Immature natural killer cell (primary cell): ENCODE data around the gene HOXB3. TPM values are rescaled to one million over a fixed set of nuclear protein-coding genes. Genes with fewer than 3 reads are reported as not detected.
A peak's percentile ranks its signal among the peaks of the same experiment; 100 is the strongest.
"Not testable (repeated sequence)": the region's sequence is repeated elsewhere in the genome, so short reads cannot be mapped to it uniquely, and the experiment has no call there.

Experiments used
- DNase-seq, 3 donors: peaks; one replicate each; pipeline ENCODE4 v3.0.0; 2022; ENCODE audit warnings: mixed read lengths in 1 of 3
- H3K27ac Mint-ChIP-seq, 6 donors: one replicate each; pipeline ENCODE4 v1.8.0; 2020; ENCODE audit warnings: mixed read lengths in 6 of 6, mild to moderate bottlenecking in 5 of 6, inconsistent platforms in 4 of 6, moderate library complexity in 3 of 6
- H3K27me3 Mint-ChIP-seq, 3 donors: one replicate each; pipeline ENCODE4 v1.8.0; 2020 to 2021; ENCODE audit warnings: low read depth in 3 of 3, mild to moderate bottlenecking in 3 of 3, mixed read lengths in 3 of 3, moderate library complexity in 3 of 3, inconsistent platforms in 1 of 3
- H3K36me3 Mint-ChIP-seq, 3 donors: one replicate each; pipeline ENCODE4 v1.8.0; 2020; ENCODE audit warnings: mixed read lengths in 3 of 3, inconsistent platforms in 2 of 3, mild to moderate bottlenecking in 2 of 3
- H3K4me1 Mint-ChIP-seq, 2 donors: one replicate each; pipeline ENCODE4 v1.8.0; 2020; ENCODE audit warnings: inconsistent platforms in 2 of 2, mild to moderate bottlenecking in 2 of 2, mixed read lengths in 2 of 2, moderate library complexity in 1 of 2
- H3K4me3 Mint-ChIP-seq, 5 donors: one replicate each; pipeline ENCODE4 v1.8.0; 2020; ENCODE audit warnings: mild to moderate bottlenecking in 5 of 5, mixed read lengths in 5 of 5, inconsistent platforms in 3 of 5, moderate library complexity in 3 of 5
- H3K9me3 Mint-ChIP-seq, 6 donors: one replicate each; pipeline ENCODE4 v1.8.0; 2020; ENCODE audit warnings: mild to moderate bottlenecking in 6 of 6, mixed read lengths in 6 of 6, inconsistent platforms in 4 of 6, moderate library complexity in 3 of 6
- polyA plus RNA-seq, 3 donors: library from polyadenylated mRNA; unstranded; fragments of 300-500 nt; fragmentation: Illumina TruSeq; gene quantifications; one replicate each; pipeline ENCODE4 v1.2.3, GENCODE V29; 2021

The HOXB3 gene
- polyA plus RNA-seq, 3 donors from 2014 or later: 0.26 to 0.45 TPM; not detected in 1

GRCh38 chr17:48543854-48544348 is 46.1 kb downstream of the HOXB3 start:
- H3K36me3 Mint-ChIP-seq: peaks cover 0 to 3% (median 0%) of the 10 kb centered on the region in 3 donors
- DNase-seq: peak in 2 of 3 donors; percentile 22 to 27
- H3K9me3 Mint-ChIP-seq: peaks cover 0 to 1% (median 0%) of the 10 kb centered on the region in 6 donors
- H3K4me1 Mint-ChIP-seq: peaks cover 73 to 80% of the 10 kb centered on the region in 2 donors
- peak overlapping the region; percentile 85 to 99 (median 94) for H3K27ac Mint-ChIP-seq
- H3K4me3 Mint-ChIP-seq: peak overlapping the region; percentile 92 to 99 (median 95)
- H3K27me3 Mint-ChIP-seq: peaks cover 6 to 24% (median 7%) of the 10 kb centered on the region in 3 donors

GRCh38 chr17:48543107-48543853 is 46.8 kb downstream of the HOXB3 start:
- H3K36me3 Mint-ChIP-seq: peaks cover 0 to 3% (median 0%) of the 10 kb centered on the region in 3 donors
- peak; percentile 65 to 70 (median 68) for DNase-seq
- peak overlapping the region; percentile 92 to 99 (median 99) for H3K4me3 Mint-ChIP-seq
- H3K27me3 Mint-ChIP-seq: peaks cover 6 to 24% (median 7%) of the 10 kb centered on the region in 3 donors
- H3K9me3 Mint-ChIP-seq: peaks cover 0 to 1% (median 0%) of the 10 kb centered on the region in 6 donors
- peaks cover 69 to 74% of the 10 kb centered on the region in 2 donors for H3K4me1 Mint-ChIP-seq
- H3K27ac Mint-ChIP-seq: peak overlapping the region; percentile 91 to 99 (median 97)

- peaks cover 0 to 1% (median 0%) of the 10 kb centered on the region in 6 donors for H3K9me3 Mint-ChIP-seq
- H3K27me3 Mint-ChIP-seq: peaks cover 6 to 24% (median 7%) of the 10 kb centered on the region in 3 donors
- H3K27ac Mint-ChIP-seq: peak overlapping the region; percentile 91 to 99 (median 97)
- H3K36me3 Mint-ChIP-seq: peaks cover 0 to 3% (median under 1%) of the 10 kb centered on the region in 3 donors
- DNase-seq: no peak
- H3K4me1 Mint-ChIP-seq: peaks cover 63 to 68% of the 10 kb centered on the region in 2 donors
- peak overlapping the region; percentile 92 to 99 (median 99) for H3K4me3 Mint-ChIP-seq
Measured at GRCh38 chr17:48542698-48543106, 47.3 kb downstream of the HOXB3 start.

- Mint-ChIP-seq H3K27ac (peak overlapping the region; percentile 91 to 99 (median 98)), H3K4me3 (peak overlapping the region; percentile 92 to 99 (median 99)), H3K9me3 (peaks cover 0 to 1% (median 0%) of the 10 kb centered on the region in 6 donors), H3K36me3 (peaks cover 0 to 3% (median 3%) of the 10 kb centered on the region in 3 donors), H3K4me1 (peaks cover 58 to 63% of the 10 kb centered on the region in 2 donors), H3K27me3 (peaks cover 6 to 24% (median 7%) of the 10 kb centered on the region in 3 donors)
- DNase-seq: peak; percentile 18 to 41 (median 31)
Measured at GRCh38 chr17:48542114-48542656, 47.9 kb downstream of the HOXB3 start.

- DNase-seq: peak; percentile 44 to 60 (median 47)
- Mint-ChIP-seq H3K36me3 (peaks cover 0 to 3% (median 3%) of the 10 kb centered on the region in 3 donors), H3K4me3 (peak overlapping the region; percentile 92 to 99 (median 99)), H3K9me3 (peaks cover 0 to 1% (median 0%) of the 10 kb centered on the region in 6 donors), H3K4me1 (peaks cover 52 to 58% of the 10 kb centered on the region in 2 donors), H3K27ac (peak overlapping the region; percentile 91 to 99 (median 98)), H3K27me3 (peaks cover 6 to 24% (median 7%) of the 10 kb centered on the region in 3 donors)
Measured at GRCh38 chr17:48541577-48542113, 48.4 kb downstream of the HOXB3 start.

GRCh38 chr17:48541036-48541576 is 48.9 kb downstream of the HOXB3 start:
- H3K4me3 Mint-ChIP-seq: peak overlapping the region; percentile 92 to 99 (median 99)
- no peak for DNase-seq
- peaks cover 6 to 24% (median 7%) of the 10 kb centered on the region in 3 donors for H3K27me3 Mint-ChIP-seq
- peaks cover 0 to 3% (median 3%) of the 10 kb centered on the region in 3 donors for H3K36me3 Mint-ChIP-seq
- H3K27ac Mint-ChIP-seq: peak overlapping the region; percentile 91 to 99 (median 98)
- H3K9me3 Mint-ChIP-seq: peaks cover 0 to 1% (median 0%) of the 10 kb centered on the region in 6 donors
- peaks cover 47 to 52% of the 10 kb centered on the region in 2 donors for H3K4me1 Mint-ChIP-seq

- H3K27ac Mint-ChIP-seq: peak overlapping the region; percentile 9 to 99 (median 57)
- H3K36me3 Mint-ChIP-seq: peaks cover 0 to 3% (median 3%) of the 10 kb centered on the region in 3 donors
- peak overlapping the region; percentile 23 to 61 (median 51) for H3K4me3 Mint-ChIP-seq
- no peak for DNase-seq
- peaks cover 0 to 1% (median 0%) of the 10 kb centered on the region in 6 donors for H3K9me3 Mint-ChIP-seq
- H3K27me3 Mint-ChIP-seq: peaks cover 4 to 24% (median 6%) of the 10 kb centered on the region in 3 donors
- peaks cover 38 to 44% of the 10 kb centered on the region in 2 donors for H3K4me1 Mint-ChIP-seq
Measured at GRCh38 chr17:48540213-48540612, 49.8 kb downstream of the HOXB3 start.

GRCh38 chr17:48539177-48539576 is 50.9 kb downstream of the HOXB3 start:
- Mint-ChIP-seq H3K4me3 (no peak overlapping the region), H3K27me3 (peaks cover 3 to 22% (median 4%) of the 10 kb centered on the region in 3 donors), H3K36me3 (peaks cover 0 to 3% (median 3%) of the 10 kb centered on the region in 3 donors), H3K27ac (no peak overlapping the region), H3K9me3 (peaks cover 0 to 1% (median 0%) of the 10 kb centered on the region in 6 donors), H3K4me1 (peaks cover 31 to 33% of the 10 kb centered on the region in 2 donors)
- DNase-seq: no peak

- H3K27ac Mint-ChIP-seq: no peak overlapping the region
- H3K36me3 Mint-ChIP-seq: peaks cover 0 to 3% (median 0%) of the 10 kb centered on the region in 3 donors
- H3K4me1 Mint-ChIP-seq: peaks cover 22% of the 10 kb centered on the region in 2 donors
- peaks cover 0 to 14% (median 4%) of the 10 kb centered on the region in 3 donors for H3K27me3 Mint-ChIP-seq
- DNase-seq: no peak
- no peak overlapping the region for H3K4me3 Mint-ChIP-seq
- peaks cover 0 to 1% (median 0%) of the 10 kb centered on the region in 6 donors for H3K9me3 Mint-ChIP-seq
Measured at GRCh38 chr17:48537316-48537715, 52.7 kb downstream of the HOXB3 start.

GRCh38 chr17:48535793-48536559 is 54.1 kb downstream of the HOXB3 start:
- not testable (repeated sequence) for H3K36me3 Mint-ChIP-seq, DNase-seq, H3K27ac Mint-ChIP-seq, H3K9me3 Mint-ChIP-seq, H3K27me3 Mint-ChIP-seq, H3K4me3 Mint-ChIP-seq
- H3K4me1 Mint-ChIP-seq: peaks cover 9 to 13% of the 10 kb centered on the region in 2 donors

- no peak overlapping the region for H3K27ac Mint-ChIP-seq
- no peak for DNase-seq
- peaks cover 2 to 11% (median 4%) of the 10 kb centered on the region in 3 donors for H3K27me3 Mint-ChIP-seq
- H3K9me3 Mint-ChIP-seq: no peaks in the 10 kb centered on the region
- H3K36me3 Mint-ChIP-seq: peaks cover 0 to 5% (median 0%) of the 10 kb centered on the region in 3 donors
- H3K4me1 Mint-ChIP-seq: peaks cover 0 to 2% of the 10 kb centered on the region in 2 donors
- no peak overlapping the region for H3K4me3 Mint-ChIP-seq
Measured at GRCh38 chr17:48532261-48532660, 57.8 kb downstream of the HOXB3 start.

GRCh38 chr17:48530887-48531272 is 59.2 kb downstream of the HOXB3 start, which contains the start of gene HOXB1:
TSS of gene HOXB1 (minus strand) at chr17:48531011. CDS start at chr17:48530904, 107 bp downstream.
- Mint-ChIP-seq H3K27ac (peak within 1 kb of the TSS in 1 of 6 donors; percentile 53), H3K36me3 (peaks cover 0 to 7% (median 7%) of the 10 kb centered on the region in 3 donors), H3K27me3 (peaks cover 3 to 20% (median 4%) of the 10 kb centered on the region in 3 donors), H3K4me3 (no peak within 1 kb of the TSS), H3K9me3 (no peaks in the 10 kb centered on the region), H3K4me1 (peaks cover 2 to 10% of the 10 kb centered on the region in 2 donors)
- no peak for DNase-seq
